Right lobe of liver (tissue), 6 donors: ENCODE data around the gene IL1R1. TPM values are rescaled to one million over a fixed set of nuclear protein-coding genes. Genes with fewer than 3 reads are reported as not detected.
A peak's percentile ranks its signal among the peaks of the same experiment; 100 is the strongest.
"Not testable (repeated sequence)": the region's sequence is repeated elsewhere in the genome, so short reads cannot be mapped to it uniquely, and the experiment has no call there.

Experiments used
- ATAC-seq, 4 donors: fragments of 200-7000 bp; cut with Tn5 transposase; one replicate each; pipeline ENCODE4 v1.9.1; 2020; ENCODE audit warnings: mild to moderate bottlenecking in 4 of 4, moderate library complexity in 4 of 4
- DNase-seq, 3 donors: peaks; one replicate each; pipeline ENCODE4 v3.0.0-alpha.2; 2020
- H3K27ac ChIP-seq, 3 donors: fragments of 200-600 bp; one replicate each; pipeline ENCODE4 v1.8.0; 2022
- H3K27me3 ChIP-seq, 2 donors: fragments of 200-600 bp; one replicate each; pipeline ENCODE4 v1.8.0; 2022
- H3K36me3 ChIP-seq, 4 donors: fragments of 200-600 bp; sonication (generic) in 1 of 4; one replicate each; pipeline versions ENCODE4 v1.5.1 to v1.8.0; 2017 to 2022; ENCODE audit warnings: control low read depth in 1 of 4
- H3K4me1 ChIP-seq, 4 donors: fragments of 200-600 bp; sonication (generic) in 1 of 4; one replicate each; pipeline versions ENCODE4 v1.5.1 to v1.8.0; 2017 to 2022; ENCODE audit warnings: control low read depth in 1 of 4
- H3K4me3 ChIP-seq, 3 donors: fragments of 200-600 bp; one replicate each; pipeline ENCODE4 v1.8.0; 2022
- H3K9me3 ChIP-seq, 4 donors: fragments of 200-600 bp; sonication (generic) in 1 of 4; one replicate each; pipeline versions ENCODE4 v1.5.1 to v1.8.0; 2017 to 2022; ENCODE audit warnings: control low read depth in 1 of 4
- CTCF ChIP-seq, 4 donors: fragments of 200-600 bp in 3 of 4; fragments of 450-650 bp in 1 of 4; IDR thresholded peaks; one replicate each; pipeline versions ENCODE4 v1.5.1 to v1.8.0; 2016 to 2022; ENCODE audit warnings: antibody characterized with exemption in 4 of 4, mild to moderate bottlenecking in 2 of 4
- POLR2A ChIP-seq: fragments of 450-650 bp; IDR thresholded peaks from one replicate; pipeline ENCODE4 v1.6.1; 2017; ENCODE audit warnings: antibody characterized with exemption, mild to moderate bottlenecking
- WGBS: methylation state at CpG from one replicate; pipeline ENCODE4 v1.1.6; 2018; ENCODE audit warnings: low coverage, low lambda C conversion rate; ENCODE audit not compliant: insufficient coverage; ENCODE audit errors: missing lambda C conversion rate; 5-methylcytosine and 5-hydroxymethylcytosine counted together
- intact Hi-C, 2 donors: fragments of 100-400 bp; cut with DNase I; formaldehyde crosslinking; loops; one replicate each; pipeline versions ENCODE4 v1.11.2 to v1.14.1; 2022
- total RNA-seq, 6 experiments: library from RNA; depleted of rRNA in 2 of 6; stranded (reverse); fragments of >200 nt in 2 of 6; fragmentation: NEBNext Ultra II Directional in 3 of 6; extraction: Animal tissue kit (Norgen Biotek cat#: 25700) in 3 of 6; gene quantifications; one replicate each; pipeline versions ENCODE4 v1.1.0 to v1.2.4, GENCODE V29; 2016 to 2023
- donor health status: DM: no; HTN: yes; CAD: no.
- donor health status: DM: no; HTN: no; CAD: no.
- donor health status: DM: no; HTN: no; CAD: no.
- donor health status: DM: no; HTN: yes; CAD: no.
- donor health status: DM: no; HTN: yes; CAD: no.

Gene IL1R1
- total RNA-seq, 6 experiments from 2014 or later = 40.8 to 67.6 (median 52.2) TPM

- ATAC-seq = peak; percentile 52 to 76 (median 63)
- DNase-seq = peak; percentile 66 to 83 (median 81)
These were observed 40.5 kb upstream of the IL1R1 start for GRCh38 chr2:102101849-102102635.

GRCh38 chr2:102102636-102102948 is 40.0 kb upstream of the IL1R1 start:
- Histone ChIP-seq H3K4me1 (peaks cover 0 to 63% (median 19%) of the 10 kb centered on the region in 4 donors), H3K27ac (peak overlapping the region; percentile 66 to 88 (median 80))
- DNase-seq, H3K27me3 ChIP-seq, H3K4me3 ChIP-seq, ATAC-seq, H3K9me3 ChIP-seq, H3K36me3 ChIP-seq, intact Hi-C loops: not testable (repeated sequence)
- WGBS = 67% methylated on average over 3 of the region's 3 CpGs

More at GRCh38 chr2:102101849-102102635, 40.5 kb upstream of the IL1R1 start:
- Histone ChIP-seq H3K4me3 (no peak overlapping the region), H3K4me1 (peaks cover 0 to 62% (median 19%) of the 10 kb centered on the region in 4 donors), H3K27me3 (no peaks in the 10 kb centered on the region), H3K36me3 (no peaks in the 10 kb centered on the region), H3K27ac (peak overlapping the region; percentile 66 to 88 (median 80)), H3K9me3 (no peaks in the 10 kb centered on the region)
- intact Hi-C loops = no loop called here
- no peak for TF ChIP-seq POLR2A
- no peak for TF ChIP-seq CTCF (IDR thresholded peaks at IDR 0.05)
- WGBS = 19% methylated on average over 4 of the region's 4 CpGs

- TF ChIP-seq CTCF (IDR thresholded peaks at IDR 0.05) = no peak
- TF ChIP-seq POLR2A = no peak
- H3K36me3 ChIP-seq = no peaks in the 10 kb centered on the region
- intact Hi-C loops = no loop called here
- no peak for ATAC-seq
- WGBS = 77% methylated on average over 7 of the region's 8 CpGs
- DNase-seq = no peak
- no peaks in the 10 kb centered on the region for H3K9me3 ChIP-seq
- peak overlapping the region; percentile 74 to 88 (median 77) for H3K27ac ChIP-seq
- H3K4me1 ChIP-seq = peaks cover 0 to 65% (median 20%) of the 10 kb centered on the region in 4 donors
- H3K4me3 ChIP-seq = no peak overlapping the region
- H3K27me3 ChIP-seq = no peaks in the 10 kb centered on the region
These were observed 39.3 kb upstream of the IL1R1 start for GRCh38 chr2:102103284-102103683.

DNA sequence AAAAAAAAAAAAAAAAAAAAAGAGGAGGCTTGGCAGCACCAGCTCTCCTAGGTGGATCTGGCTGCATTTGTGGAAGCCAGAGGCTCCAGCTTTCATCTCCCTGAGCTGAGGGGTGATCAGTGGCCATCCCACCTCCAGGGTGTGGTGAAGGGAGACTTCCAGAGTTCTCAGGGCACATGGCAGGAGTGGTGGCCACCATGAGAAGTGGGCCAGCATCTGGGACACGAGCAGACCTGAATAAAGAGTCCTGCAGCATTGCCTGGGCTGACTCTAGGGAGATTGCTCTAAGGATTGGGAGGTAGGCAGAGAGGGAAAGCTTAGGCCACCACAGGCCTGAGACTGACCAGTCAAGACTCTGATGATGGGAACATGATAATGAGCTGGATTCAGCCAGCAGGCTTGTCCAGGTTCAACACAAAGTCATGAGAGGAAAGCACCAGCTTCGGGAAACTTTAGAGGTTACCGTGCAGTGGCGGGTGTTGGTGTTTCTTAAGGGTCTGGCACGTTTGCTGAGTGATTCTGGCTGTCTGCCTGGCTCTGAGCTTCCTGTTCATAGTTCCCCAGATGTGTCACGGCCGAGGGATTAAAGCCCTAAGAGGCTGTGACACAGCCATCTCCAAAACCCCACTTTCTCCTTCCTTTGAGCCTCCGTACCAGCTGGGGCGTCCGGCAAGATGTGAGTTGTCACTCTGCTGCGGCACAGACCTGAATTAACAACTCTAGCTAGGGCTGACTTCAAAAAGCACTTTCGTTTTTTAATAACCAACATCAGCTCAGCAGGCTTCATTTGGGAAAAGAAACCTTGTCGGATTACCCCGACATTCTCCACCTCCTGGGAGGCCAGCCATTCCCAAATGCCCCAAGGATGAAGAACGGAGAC is 38.3 kb upstream of the IL1R1 start:
- no peaks in the 10 kb centered on the region for H3K36me3 ChIP-seq
- H3K4me3 ChIP-seq = peak overlapping the region; percentile 30 to 55 (median 54)
- DNase-seq = peak; percentile 63 to 77 (median 70)
- no peaks in the 10 kb centered on the region for H3K9me3 ChIP-seq
- peak overlapping the region; percentile 74 to 88 (median 77) for H3K27ac ChIP-seq
- TF ChIP-seq CTCF (IDR thresholded peaks at IDR 0.05) (no peak), POLR2A (peak; percentile 62)
- 5% methylated on average over 11 of the region's 15 CpGs for WGBS
- peak; percentile 20 to 55 (median 38) for ATAC-seq
- peaks cover 0 to 71% (median 24%) of the 10 kb centered on the region in 4 donors for H3K4me1 ChIP-seq
- intact Hi-C loops = no loop called here
- no peaks in the 10 kb centered on the region for H3K27me3 ChIP-seq
